H1 (cell line): ENCODE data around the gene CUL4A. TPM values are rescaled to one million over a fixed set of nuclear protein-coding genes. Genes with fewer than 3 reads are reported as not detected.

Source experiments
- CTCF ChIA-PET: fragments of 300-600 bp; sonication (Branson Sonifier 250); formaldehyde crosslinking; loops from one replicate; lab custom pipeline; 2021; ENCODE audit not compliant: partially characterized antibody; lab: Charles Lee
- POLR2A ChIA-PET: fragments of 300-600 bp; sonication (Branson Sonifier 250); formaldehyde crosslinking; loops from one replicate; lab custom pipeline; 2021; ENCODE audit warnings: inconsistent platforms; ENCODE audit not compliant: partially characterized antibody; lab: Charles Lee
- DNase-seq, 2 experiments: peaks; one replicate each; pipeline versions ENCODE4 v3.0.0 to v3.0.0-alpha.2; 2010 to 2022; ENCODE audit warnings: low spot score in 2 of 2, low read depth in 1 of 2, mixed read lengths in 1 of 2
- FAIRE-seq: peaks from 2 replicates; lab custom pipeline; 2011; peaks lifted over from hg19 to GRCh38; lab: Jason Lieb, UNC
- H2AFZ ChIP-seq: 2 replicates; pipeline ENCODE4 v1.8.1; 2012; ENCODE audit warnings: low read length, inconsistent platforms
- H2AK5ac ChIP-seq: 2 replicates; pipeline ENCODE4 v1.6.1; 2013; ENCODE audit warnings: low read depth, low read length
- H2BK120ac ChIP-seq: replicated peaks from 2 replicates; pipeline ENCODE3; 2013; ENCODE audit warnings: low read depth, low read length, inconsistent platforms
- H2BK12ac ChIP-seq: 2 replicates; pipeline ENCODE4 v1.6.1; 2013; ENCODE audit warnings: low read depth, low read length
- H2BK15ac ChIP-seq: 2 replicates; pipeline ENCODE4 v1.6.1; 2013; ENCODE audit warnings: low read length
- H2BK20ac ChIP-seq: 2 replicates; pipeline ENCODE4 v1.6.1; 2013; ENCODE audit warnings: low read length
- H2BK5ac ChIP-seq: 2 replicates; pipeline ENCODE4 v1.6.1; 2013; ENCODE audit warnings: low read depth, low read length
- H3K14ac ChIP-seq: 2 replicates; pipeline ENCODE4 v1.6.1; 2013; ENCODE audit warnings: inconsistent platforms; ENCODE audit not compliant: insufficient read length
- H3K18ac ChIP-seq: 2 replicates; pipeline ENCODE4 v1.6.1; 2013; ENCODE audit warnings: low read length; ENCODE audit errors: extremely low read depth
- H3K23ac ChIP-seq: 2 replicates; pipeline ENCODE4 v1.6.1; 2013; ENCODE audit warnings: inconsistent platforms; ENCODE audit not compliant: insufficient read length
- H3K23me2 ChIP-seq: 2 replicates; pipeline ENCODE4 v1.6.1; 2013; ENCODE audit warnings: low read depth, low read length
- H3K27ac ChIP-seq: 2 replicates; pipeline ENCODE4 v1.6.1; 2011; ENCODE audit warnings: low read depth, low read length, inconsistent platforms
- H3K27me3 ChIP-seq, 4 experiments: replicated peaks in 1 of 4; 1 replicate in 1 of 4; 2 replicates in 3 of 4; pipeline versions ENCODE4 v1.6.1 to v1.8.1; 2011 to 2013; ENCODE audit warnings: low read length in 3 of 4, mild to moderate bottlenecking in 3 of 4, inconsistent platforms in 2 of 4, mixed read lengths in 2 of 4, moderate library complexity in 1 of 4; ENCODE audit not compliant: control insufficient read depth in 3 of 4, insufficient read depth in 3 of 4; ENCODE audit errors: extremely low read depth in 1 of 4
- H3K36me3 ChIP-seq, 4 experiments: 2 replicates each; pipeline versions ENCODE4 v1.6.1 to v1.8.1; 2011 to 2013; ENCODE audit warnings: mild to moderate bottlenecking in 4 of 4, low read length in 3 of 4, moderate library complexity in 2 of 4, control low read depth in 1 of 4, inconsistent platforms in 1 of 4; ENCODE audit not compliant: insufficient read depth in 4 of 4, control insufficient read depth in 2 of 4
- H3K4ac ChIP-seq: replicated peaks from 2 replicates; pipeline ENCODE3; 2013; ENCODE audit warnings: low read length, low read depth, mixed read lengths, inconsistent platforms; ENCODE audit not compliant: insufficient read length
- H3K4me1 ChIP-seq, 4 experiments: replicated peaks in 1 of 4; 1 replicate in 1 of 4; 2 replicates in 3 of 4; pipeline versions ENCODE4 v1.6.1 to v1.8.1; 2011 to 2013; ENCODE audit warnings: low read length in 3 of 4, inconsistent platforms in 2 of 4, mixed read lengths in 1 of 4; ENCODE audit not compliant: insufficient read depth in 4 of 4, control insufficient read depth in 3 of 4
- H3K4me2 ChIP-seq, 2 experiments: 2 replicates each; pipeline versions ENCODE4 v1.6.1 to v1.8.1; 2011 to 2013; ENCODE audit warnings: low read depth in 2 of 2, low read length in 2 of 2, control low read depth in 1 of 2, inconsistent platforms in 1 of 2, mild to moderate bottlenecking in 1 of 2; ENCODE audit not compliant: insufficient read depth in 1 of 2
- H3K4me3 ChIP-seq, 4 experiments: fragments of 200-600, 300-600 bp in 1 of 4; sonication (generic), shearing (Covaris generic), sonication (Bioruptor Twin) in 1 of 4; 2 replicates each; pipeline versions ENCODE4 v1.5.1 to v1.8.1; 2011 to 2016; ENCODE audit warnings: low read length in 4 of 4, low read depth in 3 of 4, control low read depth in 2 of 4, inconsistent platforms in 2 of 4, mild to moderate bottlenecking in 2 of 4, mixed read lengths in 1 of 4, moderate library complexity in 1 of 4; ENCODE audit not compliant: insufficient read depth in 2 of 4; ENCODE audit errors: extremely low read depth in 1 of 4
- H3K56ac ChIP-seq: replicated peaks from 2 replicates; pipeline ENCODE3; 2013; ENCODE audit warnings: low read depth, mild to moderate bottlenecking, mixed read lengths, low read length, inconsistent platforms; ENCODE audit not compliant: insufficient read length
- H3K79me1 ChIP-seq: 2 replicates; pipeline ENCODE4 v1.6.1; 2013; ENCODE audit warnings: low read depth, low read length, control low read depth
- H3K79me2 ChIP-seq, 2 experiments: 2 replicates each; pipeline versions ENCODE4 v1.6.1 to v1.8.1; 2012 to 2013; ENCODE audit warnings: low read length in 2 of 2, mild to moderate bottlenecking in 2 of 2, inconsistent platforms in 1 of 2; ENCODE audit not compliant: insufficient read depth in 2 of 2, control insufficient read depth in 1 of 2
- H3K9ac ChIP-seq, 4 experiments: replicated peaks in 1 of 4; 1 replicate in 1 of 4; 2 replicates in 3 of 4; pipeline versions ENCODE4 v1.6.1 to v1.8.1; 2011 to 2013; ENCODE audit warnings: low read depth in 3 of 4, low read length in 3 of 4, control low read depth in 2 of 4, mild to moderate bottlenecking in 2 of 4, moderate library complexity in 2 of 4, inconsistent platforms in 1 of 4; ENCODE audit errors: extremely low read depth in 1 of 4
- H3K9me3 ChIP-seq, 2 experiments: 2 replicates each; pipeline versions ENCODE4 v1.6.1 to v1.8.1; 2012 to 2013; ENCODE audit warnings: mild to moderate bottlenecking in 2 of 2, moderate library complexity in 2 of 2, control low read depth in 1 of 2, inconsistent platforms in 1 of 2, low read depth in 1 of 2, low read length in 1 of 2, mixed read lengths in 1 of 2; ENCODE audit not compliant: insufficient read depth in 2 of 2
- H4K20me1 ChIP-seq, 2 experiments: replicated peaks in 1 of 2; 2 replicates each; pipeline versions ENCODE3 to v1.8.1; 2011 to 2013; ENCODE audit warnings: inconsistent platforms in 2 of 2, low read length in 2 of 2, mild to moderate bottlenecking in 1 of 2; ENCODE audit not compliant: insufficient read depth in 2 of 2, control insufficient read depth in 1 of 2
- H4K5ac ChIP-seq: 2 replicates; pipeline ENCODE4 v1.6.1; 2013; ENCODE audit warnings: low read length, low read depth, mixed read lengths, inconsistent platforms; ENCODE audit not compliant: insufficient read length
- H4K8ac ChIP-seq: 2 replicates; pipeline ENCODE4 v1.8.0; 2013; ENCODE audit warnings: mild to moderate bottlenecking, moderate library complexity, low read length, inconsistent platforms; ENCODE audit not compliant: insufficient read depth; ENCODE audit errors: extremely low read depth
- H4K91ac ChIP-seq: replicated peaks from 2 replicates; pipeline ENCODE3; 2013; ENCODE audit warnings: low read length, mixed read lengths, inconsistent platforms; ENCODE audit not compliant: insufficient read length
- ASH2L ChIP-seq: fragments of 200-600, 300-600 bp; sonication (generic); IDR thresholded peaks from one replicate; pipeline ENCODE4 v1.7.1; 2017; ENCODE audit warnings: low read length
- CBX5 ChIP-seq: fragments of 300-800, 300-1000 bp; sonication (generic); IDR thresholded peaks from 2 replicates; pipeline ENCODE4 v1.7.1; 2016; ENCODE audit warnings: antibody characterized with exemption, low read length, low read depth
- CREB1 ChIP-seq: IDR thresholded peaks from 2 replicates; pipeline ENCODE4 v1.6.1; 2012; ENCODE audit warnings: inconsistent platforms
- CTCF ChIP-seq, 3 experiments: IDR thresholded peaks; 1 replicate in 2 of 3; 2 replicates in 1 of 3; pipeline versions ENCODE4 v1.5.1 to v1.6.1; 2011; ENCODE audit warnings: low read length in 3 of 3, mild to moderate bottlenecking in 3 of 3, inconsistent platforms in 2 of 3, low read depth in 1 of 3, moderate library complexity in 1 of 3; ENCODE audit not compliant: insufficient read depth in 1 of 3; ENCODE audit errors: control extremely low read depth in 1 of 3
- EP300 ChIP-seq, 2 experiments: IDR thresholded peaks; 1 replicate in 1 of 2; 2 replicates in 1 of 2; pipeline ENCODE4 v1.6.1; 2011 to 2012; ENCODE audit warnings: low read depth in 2 of 2, low read length in 2 of 2, mild to moderate bottlenecking in 2 of 2, borderline replicate concordance in 1 of 2, inconsistent platforms in 1 of 2, moderate library complexity in 1 of 2
- EZH2 ChIP-seq: fragments of 200-600 bp; sonication (generic); IDR thresholded peaks from 2 replicates; pipeline ENCODE4 v1.7.1; 2012; ENCODE audit warnings: low read depth, mild to moderate bottlenecking, moderate library complexity, low read length, inconsistent platforms; ENCODE audit not compliant: severe bottlenecking
- NRF1 ChIP-seq: IDR thresholded peaks from 2 replicates; pipeline ENCODE4 v1.6.1; 2011; ENCODE audit warnings: mild to moderate bottlenecking, low read depth, low read length, improper control_type of control experiment
- RAD21 ChIP-seq, 2 experiments: IDR thresholded peaks in 1 of 2; conservative IDR thresholded peaks in 1 of 2; 2 replicates each; pipeline ENCODE4 v1.6.1; 2011; ENCODE audit warnings: low read depth in 2 of 2, low read length in 2 of 2, improper control_type of control experiment in 1 of 2, inconsistent platforms in 1 of 2, mild to moderate bottlenecking in 1 of 2, moderate library complexity in 1 of 2
- RXRA ChIP-seq: IDR thresholded peaks from 2 replicates; pipeline ENCODE4 v1.6.1; 2011; ENCODE audit warnings: low read depth, mild to moderate bottlenecking, low read length, moderate library complexity; ENCODE audit not compliant: insufficient read depth
- SIRT6 ChIP-seq: IDR thresholded peaks from one replicate; pipeline ENCODE4 v1.7.1; 2012; ENCODE audit warnings: low read length, inconsistent platforms
- WGBS, 2 experiments: shearing (Covaris generic) in 1 of 2; methylation state at CpG; one replicate each; pipeline versions ENCODE4 v1.1.6 to v1.1.7; 2013 to 2015; ENCODE audit warnings: low lambda C conversion rate in 2 of 2, mixed read lengths in 2 of 2, inconsistent platforms in 1 of 2, low coverage in 1 of 2, missing lambda C conversion rate in 1 of 2; ENCODE audit not compliant: insufficient replicate concordance in 2 of 2, insufficient coverage in 1 of 2, insufficient read length in 1 of 2; ENCODE audit errors: extremely low coverage in 1 of 2, missing lambda C conversion rate in 1 of 2; 5-methylcytosine and 5-hydroxymethylcytosine counted together
- polyA plus RNA-seq, 7 experiments: library from polyadenylated mRNA; depleted of rRNA in 3 of 7; stranded (reverse) in 5 of 7; unstranded in 2 of 7; fragments of >200 nt in 5 of 7; fragments of 200-250 nt in 2 of 7; gene quantifications; 1 replicate in 5 of 7; 2 replicates in 1 of 7; 4 replicates in 1 of 7; pipeline versions ENCODE4 v1.2.1 to v1.2.3, GENCODE V29; 2011 to 2013; ENCODE audit warnings: missing spikeins in 2 of 7, mixed read lengths in 2 of 7
- total RNA-seq: library from RNA; stranded (reverse); fragmentation: NEBNext Ultra II Directional; extraction: Animal tissue kit (Norgen Biotek cat#: 25700); gene quantifications from 2 replicates; pipeline ENCODE4 v1.2.1, GENCODE V29; 2021

Gene CUL4A
- total and polyA plus RNA-seq, 2 of the 8 experiments (the other 6 are each of a cell fraction or from before 2014, with no cell fraction given) = 54.7 to 101 TPM

DNA sequence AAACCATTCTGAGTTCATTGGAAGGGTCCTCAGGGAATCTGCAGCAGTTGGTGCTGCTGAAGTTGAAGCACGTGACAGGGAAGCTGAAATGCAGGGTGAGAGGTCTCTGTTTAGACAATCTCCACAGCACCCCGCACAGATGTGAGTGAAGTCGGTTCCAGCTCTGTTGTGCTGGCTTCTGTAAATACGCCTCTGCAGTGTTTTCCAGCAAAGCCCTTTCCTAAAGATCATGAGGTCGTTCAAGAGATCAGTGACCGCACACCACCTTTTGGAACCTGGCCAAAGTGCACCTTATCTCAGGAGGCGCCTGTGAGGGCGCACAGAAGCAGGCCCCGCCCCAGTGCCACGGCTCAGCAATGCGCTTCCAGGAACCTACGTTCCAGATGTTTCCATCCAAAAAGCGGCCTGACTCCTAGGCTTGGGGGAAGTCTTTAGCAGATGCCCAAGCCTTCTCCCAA is 10.8 kb downstream of the CUL4A start:
- H3K14ac ChIP-seq = no peak overlapping the region
- peaks cover 0 to 14% (median 10%) of the 10 kb centered on the region in 4 experiments; a peak in 6 of 7 replicates for H3K4me1 ChIP-seq
- no peak overlapping the region for H2BK12ac ChIP-seq
- no peak overlapping the region for H3K27ac ChIP-seq
- H3K23ac ChIP-seq = no peak overlapping the region
- no peak overlapping the region for H3K4ac ChIP-seq
- H3K27me3 ChIP-seq = no peaks in the 10 kb centered on the region
- no peaks in the 10 kb centered on the region for H3K9me3 ChIP-seq
- no peak overlapping the region for H2BK120ac ChIP-seq
- FAIRE-seq = no peak
- DNase-seq = no peak
- no peak overlapping the region for H3K56ac ChIP-seq
- peaks cover 21 to 97% of the 10 kb centered on the region in 2 experiments for H3K79me2 ChIP-seq
- ChIA-PET POLR2A (interaction anchor here (3.6 kb wide), 1 partner anchor 11 kb away, joined by 26 read pairs; the partner anchor contains the start of genes CUL4A and PCID2), CTCF (interaction anchor here (1.0 to 1.4 kb wide), 3 partner anchors 10 to 50 kb away, joined by 3 read pairs; partner anchors contain the start of gene CUL4A)
- no peak overlapping the region for H3K4me2 ChIP-seq
- peaks cover 10 to 27% of the 10 kb centered on the region in 2 experiments for H4K20me1 ChIP-seq
- 87% methylated on average over 13 of the region's 13 CpGs; no CpG with 5 or more reads in 1 of the 2 experiments for WGBS, 2 experiments
- H3K36me3 ChIP-seq = peaks cover 13 to 58% (median 24%) of the 10 kb centered on the region in 4 experiments; a peak in 7 of 8 replicates
- H2BK5ac ChIP-seq = no peak overlapping the region
- no peak overlapping the region for H2BK20ac ChIP-seq
- H4K5ac ChIP-seq = no peak overlapping the region
- H2AFZ ChIP-seq = no peak overlapping the region
- H2AK5ac ChIP-seq = no peak overlapping the region
- H3K23me2 ChIP-seq = no peaks in the 10 kb centered on the region
- no peak overlapping the region for H4K91ac ChIP-seq
- peaks cover 24% of the 10 kb centered on the region for H3K79me1 ChIP-seq
- no peak overlapping the region for H3K4me3 ChIP-seq
- no peak overlapping the region for H3K18ac ChIP-seq
- TF ChIP-seq NRF1 = no peak
- no peak for TF ChIP-seq EZH2
- no peak for TF ChIP-seq RAD21 (IDR thresholded peaks at IDR 0.05 in 1 of 2, conservative IDR thresholded peaks at IDR 0.05 in 1 of 2; ENCODE audit: low read depth in 2 of 2, low read length in 2 of 2)
- no peak for TF ChIP-seq CREB1
- no peak for TF ChIP-seq CTCF (IDR thresholded peaks at IDR 0.05; ENCODE audit: control extremely low read depth in 1 of 3, insufficient read depth in 1 of 3, low read depth in 1 of 3, low read length in 3 of 3)
- TF ChIP-seq RXRA = no peak
- TF ChIP-seq ASH2L = no peak
- TF ChIP-seq EP300 (IDR thresholded peaks at IDR 0.05; ENCODE audit: borderline replicate concordance in 1 of 2, low read depth in 2 of 2, low read length in 2 of 2) = no peak
- TF ChIP-seq CBX5 = no peak
- TF ChIP-seq SIRT6 = no peak
- TF ChIP-seq, all 59 proteins: peak for 0
- H4K8ac ChIP-seq = no peak overlapping the region
- H2BK15ac ChIP-seq = no peak overlapping the region
- no peak overlapping the region for H3K9ac ChIP-seq
